AG04450 (cell line): ENCODE data around the gene TMEM205. TPM values are rescaled to one million over a fixed set of nuclear protein-coding genes. Genes with fewer than 3 reads are reported as not detected.
A peak's percentile ranks its signal among the peaks of the same experiment; 100 is the strongest.
"Not testable (repeated sequence)": the region's sequence is repeated elsewhere in the genome, so short reads cannot be mapped to it uniquely, and the experiment has no call there.

Experiments
- CTCF ChIA-PET: fragments of 300-600, 350-600 bp; formaldehyde crosslinking; extraction: SDS; loops from one replicate; lab custom pipeline; 2022; ENCODE audit warnings: antibody characterized with exemption, inconsistent platforms; lab: Charles Lee
- POLR2A ChIA-PET: fragments of 350-600 bp; formaldehyde crosslinking; extraction: SDS; loops from one replicate; lab custom pipeline; 2021; ENCODE audit warnings: antibody characterized with exemption, inconsistent platforms; lab: Yijun Ruan, JAX
- DNase-seq: peaks from one replicate; pipeline ENCODE4 v3.0.0-alpha.2; 2011; ENCODE audit warnings: low read depth, low spot score
- H3K27ac ChIP-seq: one replicate; pipeline ENCODE4 v1.5.1; 2012; ENCODE audit warnings: low read depth, low read length, control low read depth
- H3K27me3 ChIP-seq: one replicate; pipeline ENCODE4 v1.6.0; 2012; ENCODE audit warnings: low read length; ENCODE audit not compliant: control insufficient read depth, insufficient read depth
- H3K4me3 ChIP-seq: 2 replicates; pipeline ENCODE4 v1.5.1; 2011; ENCODE audit warnings: mild to moderate bottlenecking, low read depth, low read length, control low read depth
- H3K9me3 ChIP-seq: 2 replicates; pipeline ENCODE4 v1.5.1; 2012; ENCODE audit warnings: low read length; ENCODE audit not compliant: control insufficient read depth, insufficient read depth
- polyA plus RNA-seq: library from polyadenylated mRNA; depleted of rRNA; stranded (reverse); fragments of >200 nt; gene quantifications from 2 replicates; pipeline ENCODE4 v1.2.3, GENCODE V29; 2011
- TF ChIP-seq, protein P1 (sequence below): IDR thresholded peaks from 2 replicates; pipeline ENCODE4 v1.5.1; 2011; ENCODE audit warnings: low read depth, low read length, control low read depth, inconsistent platforms

TMEM205 gene
- polyA plus RNA-seq, 1 experiment: 71.9 TPM

DNA sequence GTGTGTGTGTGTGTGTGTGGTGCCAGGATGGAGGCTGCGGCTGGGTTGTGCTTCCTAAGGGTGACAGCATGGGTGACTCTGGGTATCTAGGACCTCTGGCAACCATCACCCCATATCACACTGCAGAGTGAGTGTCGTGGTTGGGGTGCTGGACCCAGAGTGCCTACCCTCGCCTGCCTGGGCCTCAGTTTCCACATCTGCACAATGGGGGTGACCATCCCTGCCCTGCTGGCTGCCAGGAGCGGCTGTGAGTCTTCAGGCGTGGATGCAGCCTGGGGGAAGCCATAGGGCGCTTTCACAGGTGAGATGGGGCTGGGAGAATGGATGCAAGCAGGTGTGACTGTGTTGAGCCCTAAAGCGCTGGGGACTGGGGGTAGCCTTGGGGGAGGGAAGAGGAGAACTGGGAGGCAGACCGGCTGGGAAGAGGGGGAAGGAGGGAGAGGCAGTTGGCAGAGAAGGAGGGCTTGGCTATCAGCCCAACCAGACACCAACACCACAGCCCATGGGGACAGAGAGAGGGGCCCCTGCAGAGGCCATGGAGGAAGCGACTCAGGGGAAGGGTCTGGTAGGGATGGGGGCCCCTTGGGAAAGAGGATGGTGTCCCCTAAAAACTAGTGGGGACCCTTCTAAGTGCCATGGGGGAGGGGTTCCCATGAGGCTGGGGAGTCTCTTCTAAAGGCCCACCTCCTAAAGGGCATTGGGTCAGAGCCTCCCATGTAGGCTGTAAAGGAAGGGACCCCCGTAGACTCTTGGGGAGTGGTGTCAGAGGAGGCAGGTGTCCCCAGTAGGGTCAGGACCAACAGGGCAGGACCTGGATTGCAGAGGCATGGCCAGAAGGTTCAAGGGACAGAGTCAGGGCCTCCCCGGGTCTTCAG lies 10.8 kb upstream of the TMEM205 start:
- ChIA-PET POLR2A (no interaction called here), CTCF (no interaction called here)
- no peaks in the 10 kb centered on the region for H3K9me3 ChIP-seq
- TF ChIP-seq, protein P1, sequence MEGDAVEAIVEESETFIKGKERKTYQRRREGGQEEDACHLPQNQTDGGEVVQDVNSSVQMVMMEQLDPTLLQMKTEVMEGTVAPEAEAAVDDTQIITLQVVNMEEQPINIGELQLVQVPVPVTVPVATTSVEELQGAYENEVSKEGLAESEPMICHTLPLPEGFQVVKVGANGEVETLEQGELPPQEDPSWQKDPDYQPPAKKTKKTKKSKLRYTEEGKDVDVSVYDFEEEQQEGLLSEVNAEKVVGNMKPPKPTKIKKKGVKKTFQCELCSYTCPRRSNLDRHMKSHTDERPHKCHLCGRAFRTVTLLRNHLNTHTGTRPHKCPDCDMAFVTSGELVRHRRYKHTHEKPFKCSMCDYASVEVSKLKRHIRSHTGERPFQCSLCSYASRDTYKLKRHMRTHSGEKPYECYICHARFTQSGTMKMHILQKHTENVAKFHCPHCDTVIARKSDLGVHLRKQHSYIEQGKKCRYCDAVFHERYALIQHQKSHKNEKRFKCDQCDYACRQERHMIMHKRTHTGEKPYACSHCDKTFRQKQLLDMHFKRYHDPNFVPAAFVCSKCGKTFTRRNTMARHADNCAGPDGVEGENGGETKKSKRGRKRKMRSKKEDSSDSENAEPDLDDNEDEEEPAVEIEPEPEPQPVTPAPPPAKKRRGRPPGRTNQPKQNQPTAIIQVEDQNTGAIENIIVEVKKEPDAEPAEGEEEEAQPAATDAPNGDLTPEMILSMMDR: no peak
- H3K27me3 ChIP-seq: no peaks in the 10 kb centered on the region
- DNase-seq: no peak
- H3K4me3 ChIP-seq: no peak overlapping the region
- H3K27ac ChIP-seq: no peak overlapping the region

DNA sequence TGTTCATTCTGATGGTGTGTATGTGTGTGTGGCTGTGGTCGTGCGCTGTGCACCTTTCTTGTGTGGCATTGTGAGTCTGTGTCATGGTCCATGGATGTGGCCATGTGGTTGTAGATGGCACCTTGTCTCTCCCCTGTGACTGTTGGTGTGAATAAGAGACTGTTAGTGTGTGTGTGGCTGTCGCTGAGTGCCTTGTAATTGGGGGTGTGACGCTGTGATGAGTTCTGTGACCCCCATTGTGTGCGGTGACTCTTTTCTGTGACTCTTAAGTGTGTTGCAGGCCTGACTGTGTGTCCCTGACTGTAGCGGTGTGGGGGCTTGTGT lies 10.0 kb upstream of the TMEM205 start:
- TF ChIP-seq, protein P1: no peak
- peak overlapping the region; percentile 81 for H3K4me3 ChIP-seq
- H3K27me3 ChIP-seq: no peaks in the 10 kb centered on the region
- ChIA-PET POLR2A (no interaction called here), CTCF (no interaction called here)
- H3K9me3 ChIP-seq: no peaks in the 10 kb centered on the region
- H3K27ac ChIP-seq: no peak overlapping the region
- no peak for DNase-seq

DNA sequence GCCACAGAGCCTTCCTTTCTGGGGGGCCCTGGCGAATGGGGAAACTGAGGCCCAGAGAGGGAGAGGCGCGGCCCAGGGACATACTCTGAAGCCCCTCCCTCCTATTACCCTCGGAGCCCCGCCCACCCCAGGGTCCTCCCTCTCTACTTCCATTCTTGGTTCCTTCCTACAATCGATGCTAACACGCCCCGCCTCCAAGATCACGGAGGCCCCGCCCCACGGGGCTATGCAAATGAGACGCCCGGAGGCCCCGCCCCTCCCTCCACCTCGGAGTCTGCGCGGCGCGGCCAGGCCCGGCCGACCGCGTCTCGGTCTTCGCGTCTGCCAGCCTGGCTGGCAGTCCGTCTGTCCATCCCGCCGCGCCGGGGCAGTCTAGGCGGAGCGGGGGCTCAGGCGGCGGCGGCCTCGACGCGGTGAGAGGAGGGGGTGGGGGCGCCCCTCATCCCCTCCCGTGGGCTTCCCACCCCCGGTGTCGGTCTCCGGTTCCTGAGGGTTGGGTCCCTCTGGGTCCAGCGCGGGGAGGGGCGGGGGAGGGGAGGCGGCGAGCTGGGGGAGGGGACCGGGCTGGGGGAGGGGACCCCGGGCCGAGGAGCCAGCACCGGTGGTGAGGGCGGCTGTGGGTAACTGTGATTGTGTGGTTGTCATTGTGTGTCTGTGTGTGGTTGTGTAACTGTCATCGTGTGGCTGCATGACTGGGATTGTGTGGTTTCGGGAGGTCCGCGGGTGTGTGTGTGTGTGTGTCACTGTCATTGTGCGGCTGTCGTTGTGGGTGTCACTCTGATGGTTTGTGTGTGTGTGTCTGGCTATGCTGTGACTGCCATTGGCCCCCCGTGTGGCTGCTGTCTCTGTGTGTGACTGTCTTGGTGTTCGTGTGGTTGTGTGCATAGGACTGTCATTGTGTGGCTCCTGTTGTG lies 9.3 kb upstream of the TMEM205 start, which contains the start of gene PLPPR2:
Gene PLPPR2, plus strand, starts transcription at position 273 of the 914 bp plus-strand sequence. CDS start 2,242 bp downstream, outside the sequence.
- ChIA-PET CTCF (no interaction called here), POLR2A (no interaction called here)
- peak within 1 kb of the TSS; percentile 81 for H3K4me3 ChIP-seq
- TF ChIP-seq, protein P1: no peak
- peak; percentile 46 for DNase-seq
- no peaks in the 10 kb centered on the region for H3K9me3 ChIP-seq
- no peaks in the 10 kb centered on the region for H3K27me3 ChIP-seq
- peak within 1 kb of the TSS; percentile 11 for H3K27ac ChIP-seq

DNA sequence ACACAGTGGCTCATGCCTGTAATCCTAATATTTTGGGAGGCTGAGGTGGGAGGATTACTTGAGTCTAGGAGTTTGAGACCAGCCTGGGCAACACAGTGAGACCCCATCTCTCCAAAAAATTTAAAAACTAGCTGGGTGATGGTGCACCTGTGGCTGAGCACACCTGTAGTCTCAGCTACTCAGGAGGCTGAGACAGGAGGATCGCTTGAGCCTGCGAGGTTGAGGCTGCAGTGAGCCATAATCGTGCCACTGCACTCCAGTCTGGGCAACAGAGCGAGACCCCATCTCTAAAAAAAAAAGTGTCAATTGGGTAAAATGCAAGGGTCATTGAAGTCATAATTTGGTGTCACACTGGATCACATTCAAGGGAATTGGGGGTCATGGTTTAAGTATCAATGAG lies 8.0 kb upstream of the TMEM205 start:
- H3K9me3 ChIP-seq, CTCF ChIA-PET, DNase-seq, H3K27me3 ChIP-seq, H3K4me3 ChIP-seq, POLR2A ChIA-PET, H3K27ac ChIP-seq: not testable (repeated sequence)

DNA sequence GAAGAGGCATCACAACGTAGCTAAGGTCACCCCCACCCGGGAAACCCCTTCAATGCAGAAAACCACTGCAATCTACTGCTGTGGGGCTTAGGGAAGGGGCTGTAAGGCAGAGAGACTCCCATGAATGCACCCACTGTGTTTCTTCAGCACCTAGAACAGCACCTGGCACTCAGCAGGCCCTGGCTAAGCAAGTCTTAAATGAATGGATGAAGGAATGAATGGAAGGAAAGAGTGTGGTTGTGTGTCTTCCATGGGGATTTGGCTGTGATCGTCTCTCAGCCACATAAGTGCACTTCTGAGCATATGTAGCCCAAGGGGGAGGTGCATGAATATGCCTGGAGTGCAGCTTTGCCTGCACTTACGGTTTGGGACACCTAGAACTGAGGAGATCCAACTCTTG lies 3.1 kb upstream of the TMEM205 start:
- Histone ChIP-seq H3K27me3 (no peaks in the 10 kb centered on the region), H3K27ac (no peak overlapping the region), H3K9me3 (peaks cover 14% of the 10 kb centered on the region), H3K4me3 (no peak overlapping the region)
- CTCF ChIA-PET: interaction anchor here (1.6 kb wide), 1 partner anchor 32 kb away, joined by 4 read pairs; no protein-coding TSS in a partner anchor
- TF ChIP-seq, protein P1: no peak
- POLR2A ChIA-PET: interaction anchor here (1.0 kb wide), 1 partner anchor 25 kb away, joined by 4 read pairs; no protein-coding TSS in a partner anchor
- DNase-seq: no peak
